ENCODE results near the gene FSHB.

Gene FSHB

DNA sequence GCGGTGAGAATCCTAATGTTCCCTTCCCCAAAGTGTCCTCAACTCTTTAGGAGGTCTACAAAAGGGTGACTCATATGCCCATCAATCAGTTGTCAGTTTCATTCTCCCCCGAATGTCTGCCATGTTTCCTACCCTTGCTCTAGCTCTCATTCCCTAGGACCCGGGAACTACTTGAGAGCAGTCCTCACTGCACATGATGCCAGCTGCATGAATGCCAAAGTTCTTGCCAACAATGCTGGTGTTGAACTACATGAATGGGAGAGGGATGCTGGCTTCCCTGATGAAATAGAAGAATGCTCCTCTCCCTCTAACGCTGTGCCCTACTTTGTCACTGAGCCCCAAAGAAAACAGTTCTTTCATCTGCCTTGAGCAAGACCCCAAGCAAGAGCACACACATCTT lies 12.5 kb upstream of the FSHB start:
- no peaks in the 10 kb centered on the region for H3K4me1 ChIP-seq (ENCODE audit: control insufficient read depth in 1 of 2, insufficient read depth in 2 of 2, low read length in 2 of 2)
- H3K9ac ChIP-seq (ENCODE audit: low read depth in 1 of 2, low read length in 2 of 2) = no peak overlapping the region
- H3K27ac ChIP-seq (ENCODE audit: low read depth, low read length) = no peak overlapping the region
- no peak overlapping the region for H3K4me3 ChIP-seq (ENCODE audit: low read depth in 1 of 2, low read length in 2 of 2)
- no peaks in the 10 kb centered on the region for H3K9me3 ChIP-seq (ENCODE audit: control insufficient read depth in 1 of 2, low read length in 2 of 2)
- no peaks in the 10 kb centered on the region for H3K36me3 ChIP-seq (ENCODE audit: control insufficient read depth in 1 of 2, insufficient read depth in 2 of 2, low read length in 2 of 2)
- H3K27me3 ChIP-seq (ENCODE audit: control insufficient read depth in 1 of 2, insufficient read depth in 2 of 2, low read length in 2 of 2) = no peaks in the 10 kb centered on the region

- H3K9me3 ChIP-seq (ENCODE audit: control insufficient read depth in 1 of 2, low read length in 2 of 2) = peaks cover 3 to 6% of the 10 kb centered on the region in 2 donors
- no peak overlapping the region for H3K9ac ChIP-seq (ENCODE audit: low read depth in 1 of 2, low read length in 2 of 2)
- H3K4me3 ChIP-seq (ENCODE audit: low read depth in 1 of 2, low read length in 2 of 2) = no peak overlapping the region
- H3K36me3 ChIP-seq (ENCODE audit: control insufficient read depth in 1 of 2, insufficient read depth in 2 of 2, low read length in 2 of 2) = no peaks in the 10 kb centered on the region
- no peaks in the 10 kb centered on the region for H3K27me3 ChIP-seq (ENCODE audit: control insufficient read depth in 1 of 2, insufficient read depth in 2 of 2, low read length in 2 of 2)
- H3K4me1 ChIP-seq (ENCODE audit: control insufficient read depth in 1 of 2, insufficient read depth in 2 of 2, low read length in 2 of 2) = no peaks in the 10 kb centered on the region
- no peak overlapping the region for H3K27ac ChIP-seq (ENCODE audit: low read depth, low read length)
Measured at GRCh38 chr11:30225642-30226041, 5.2 kb upstream of the FSHB start.

DNA sequence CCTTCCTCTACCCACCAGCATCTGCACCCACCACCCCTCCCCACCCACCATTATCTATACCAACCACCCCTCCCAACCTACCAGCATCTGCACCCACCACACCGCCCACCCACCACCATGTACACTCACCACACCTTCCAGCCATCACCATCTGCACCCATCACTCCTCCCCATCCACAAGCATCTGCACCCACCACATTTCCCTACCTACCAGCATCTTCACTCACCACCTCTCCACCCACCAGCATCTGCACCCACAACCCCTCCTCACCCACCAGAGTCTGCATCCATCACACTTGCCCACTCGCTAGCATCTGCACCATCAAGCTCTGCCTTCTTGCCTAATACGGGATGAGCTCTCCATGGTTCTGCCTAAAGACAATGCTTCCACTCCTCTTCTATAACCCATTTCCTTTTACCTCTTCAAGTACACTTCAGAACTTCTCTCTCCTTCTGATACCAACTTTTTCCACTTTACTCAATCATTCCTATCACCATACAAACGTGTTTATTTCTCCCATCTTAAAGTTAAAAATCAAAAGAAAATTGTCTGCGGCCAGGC lies 2.4 kb upstream of the FSHB start:
- Histone ChIP-seq H3K36me3 (ENCODE audit: control insufficient read depth in 1 of 2, insufficient read depth in 2 of 2, low read length in 2 of 2) (no peaks in the 10 kb centered on the region), H3K4me1 (ENCODE audit: control insufficient read depth in 1 of 2, insufficient read depth in 2 of 2, low read length in 2 of 2) (no peaks in the 10 kb centered on the region), H3K9me3 (ENCODE audit: control insufficient read depth in 1 of 2, low read length in 2 of 2) (peaks cover 3 to 6% of the 10 kb centered on the region in 2 donors), H3K27me3 (ENCODE audit: control insufficient read depth in 1 of 2, insufficient read depth in 2 of 2, low read length in 2 of 2) (no peaks in the 10 kb centered on the region), H3K4me3 (ENCODE audit: low read depth in 1 of 2, low read length in 2 of 2) (no peak overlapping the region), H3K27ac (ENCODE audit: low read depth, low read length) (no peak overlapping the region), H3K9ac (ENCODE audit: low read depth in 1 of 2, low read length in 2 of 2) (no peak overlapping the region)

DNA sequence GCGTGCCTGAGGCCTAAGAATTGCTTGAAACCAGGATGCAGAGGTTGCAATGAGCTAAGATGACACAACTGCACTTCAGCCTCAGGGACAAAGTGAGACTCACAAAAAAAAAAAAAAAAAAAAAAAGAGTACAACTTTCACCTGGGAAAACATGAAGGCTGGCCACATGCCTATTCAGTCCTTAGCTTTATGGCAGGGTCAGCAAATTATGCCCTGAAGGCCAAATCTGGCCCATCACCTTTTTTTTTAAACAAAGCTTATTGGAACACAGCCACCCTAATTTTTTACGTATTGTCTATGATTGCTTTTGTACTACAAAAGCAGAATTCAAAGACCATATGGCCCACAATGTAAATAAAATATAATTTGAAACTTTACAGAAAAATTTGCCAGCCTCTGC lies 8.2 kb downstream of the FSHB start:
- no peaks in the 10 kb centered on the region for H3K36me3 ChIP-seq (ENCODE audit: control insufficient read depth in 1 of 2, insufficient read depth in 2 of 2, low read length in 2 of 2)

GRCh38 chr11:30244265-30244664 lies 13.5 kb downstream of the FSHB start:
- Histone ChIP-seq H3K9ac (ENCODE audit: low read depth in 1 of 2, low read length in 2 of 2) (no peak overlapping the region), H3K36me3 (ENCODE audit: control insufficient read depth in 1 of 2, insufficient read depth in 2 of 2, low read length in 2 of 2) (no peaks in the 10 kb centered on the region), H3K4me3 (ENCODE audit: low read depth in 1 of 2, low read length in 2 of 2) (no peak overlapping the region), H3K9me3 (ENCODE audit: control insufficient read depth in 1 of 2, low read length in 2 of 2) (no peaks in the 10 kb centered on the region), H3K4me1 (ENCODE audit: control insufficient read depth in 1 of 2, insufficient read depth in 2 of 2, low read length in 2 of 2) (no peaks in the 10 kb centered on the region), H3K27me3 (ENCODE audit: control insufficient read depth in 1 of 2, insufficient read depth in 2 of 2, low read length in 2 of 2) (no peaks in the 10 kb centered on the region), H3K27ac (ENCODE audit: low read depth, low read length) (no peak overlapping the region)

More for the DNA sequence above, 8.2 kb downstream of the FSHB start:
- Histone ChIP-seq H3K27me3 (ENCODE audit: control insufficient read depth in 1 of 2, insufficient read depth in 2 of 2, low read length in 2 of 2) (no peaks in the 10 kb centered on the region), H3K4me1 (ENCODE audit: control insufficient read depth in 1 of 2, insufficient read depth in 2 of 2, low read length in 2 of 2) (no peaks in the 10 kb centered on the region), H3K9ac (ENCODE audit: low read depth in 1 of 2, low read length in 2 of 2) (no peak overlapping the region), H3K9me3 (ENCODE audit: control insufficient read depth in 1 of 2, low read length in 2 of 2) (no peaks in the 10 kb centered on the region), H3K27ac (ENCODE audit: low read depth, low read length) (no peak overlapping the region), H3K4me3 (ENCODE audit: low read depth in 1 of 2, low read length in 2 of 2) (no peak overlapping the region)

GRCh38 chr11:30245621-30246020 lies 14.8 kb downstream of the FSHB start:
- no peak overlapping the region for H3K9ac ChIP-seq (ENCODE audit: low read depth in 1 of 2, low read length in 2 of 2)
- no peaks in the 10 kb centered on the region for H3K9me3 ChIP-seq (ENCODE audit: control insufficient read depth in 1 of 2, low read length in 2 of 2)
- H3K27me3 ChIP-seq (ENCODE audit: control insufficient read depth in 1 of 2, insufficient read depth in 2 of 2, low read length in 2 of 2) = no peaks in the 10 kb centered on the region
- H3K36me3 ChIP-seq (ENCODE audit: control insufficient read depth in 1 of 2, insufficient read depth in 2 of 2, low read length in 2 of 2) = no peaks in the 10 kb centered on the region
- H3K4me3 ChIP-seq (ENCODE audit: low read depth in 1 of 2, low read length in 2 of 2) = no peak overlapping the region
- H3K27ac ChIP-seq (ENCODE audit: low read depth, low read length) = no peak overlapping the region
- no peaks in the 10 kb centered on the region for H3K4me1 ChIP-seq (ENCODE audit: control insufficient read depth in 1 of 2, insufficient read depth in 2 of 2, low read length in 2 of 2)

- Histone ChIP-seq H3K4me1 (ENCODE audit: control insufficient read depth in 1 of 2, insufficient read depth in 2 of 2, low read length in 2 of 2) (no peaks in the 10 kb centered on the region), H3K27ac (ENCODE audit: low read depth, low read length) (no peak overlapping the region), H3K36me3 (ENCODE audit: control insufficient read depth in 1 of 2, insufficient read depth in 2 of 2, low read length in 2 of 2) (no peaks in the 10 kb centered on the region), H3K9me3 (ENCODE audit: control insufficient read depth in 1 of 2, low read length in 2 of 2) (no peaks in the 10 kb centered on the region), H3K27me3 (ENCODE audit: control insufficient read depth in 1 of 2, insufficient read depth in 2 of 2, low read length in 2 of 2) (no peaks in the 10 kb centered on the region), H3K4me3 (ENCODE audit: low read depth in 1 of 2, low read length in 2 of 2) (no peak overlapping the region), H3K9ac (ENCODE audit: low read depth in 1 of 2, low read length in 2 of 2) (no peak overlapping the region)
Measured at GRCh38 chr11:30254307-30255298, 23.8 kb downstream of the FSHB start.

DNA sequence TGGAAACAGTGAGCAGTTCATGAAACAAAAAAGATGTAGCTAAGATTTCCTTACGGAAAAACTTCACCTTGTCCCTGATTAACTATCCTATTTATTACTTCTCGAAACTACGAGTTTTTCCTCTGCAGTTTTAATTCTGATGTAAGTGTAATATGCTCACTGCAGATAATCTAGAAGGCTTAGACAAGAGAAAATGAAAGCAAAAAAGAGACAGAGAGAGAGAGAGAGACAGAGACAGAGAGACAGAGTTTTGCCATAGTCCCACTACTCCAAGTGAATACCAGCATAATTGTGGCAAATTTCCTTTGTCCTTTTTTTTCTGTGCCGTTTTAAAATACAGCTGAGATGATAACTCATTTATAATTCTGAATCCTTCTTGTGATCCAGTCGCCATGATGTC lies 24.8 kb downstream of the FSHB start:
- Histone ChIP-seq H3K4me3 (ENCODE audit: low read depth in 1 of 2, low read length in 2 of 2) (no peak overlapping the region), H3K9ac (ENCODE audit: low read depth in 1 of 2, low read length in 2 of 2) (no peak overlapping the region), H3K27ac (ENCODE audit: low read depth, low read length) (no peak overlapping the region), H3K36me3 (ENCODE audit: control insufficient read depth in 1 of 2, insufficient read depth in 2 of 2, low read length in 2 of 2) (no peaks in the 10 kb centered on the region), H3K27me3 (ENCODE audit: control insufficient read depth in 1 of 2, insufficient read depth in 2 of 2, low read length in 2 of 2) (no peaks in the 10 kb centered on the region), H3K9me3 (ENCODE audit: control insufficient read depth in 1 of 2, low read length in 2 of 2) (no peaks in the 10 kb centered on the region), H3K4me1 (ENCODE audit: control insufficient read depth in 1 of 2, insufficient read depth in 2 of 2, low read length in 2 of 2) (no peaks in the 10 kb centered on the region)

GRCh38 chr11:30257058-30257457 lies 26.2 kb downstream of the FSHB start:
- Histone ChIP-seq H3K4me1 (ENCODE audit: control insufficient read depth in 1 of 2, insufficient read depth in 2 of 2, low read length in 2 of 2) (no peaks in the 10 kb centered on the region), H3K9ac (ENCODE audit: low read depth in 1 of 2, low read length in 2 of 2) (no peak overlapping the region), H3K4me3 (ENCODE audit: low read depth in 1 of 2, low read length in 2 of 2) (no peak overlapping the region), H3K27me3 (ENCODE audit: control insufficient read depth in 1 of 2, insufficient read depth in 2 of 2, low read length in 2 of 2) (no peaks in the 10 kb centered on the region), H3K27ac (ENCODE audit: low read depth, low read length) (no peak overlapping the region), H3K9me3 (ENCODE audit: control insufficient read depth in 1 of 2, low read length in 2 of 2) (no peaks in the 10 kb centered on the region), H3K36me3 (ENCODE audit: control insufficient read depth in 1 of 2, insufficient read depth in 2 of 2, low read length in 2 of 2) (no peaks in the 10 kb centered on the region)

DNA sequence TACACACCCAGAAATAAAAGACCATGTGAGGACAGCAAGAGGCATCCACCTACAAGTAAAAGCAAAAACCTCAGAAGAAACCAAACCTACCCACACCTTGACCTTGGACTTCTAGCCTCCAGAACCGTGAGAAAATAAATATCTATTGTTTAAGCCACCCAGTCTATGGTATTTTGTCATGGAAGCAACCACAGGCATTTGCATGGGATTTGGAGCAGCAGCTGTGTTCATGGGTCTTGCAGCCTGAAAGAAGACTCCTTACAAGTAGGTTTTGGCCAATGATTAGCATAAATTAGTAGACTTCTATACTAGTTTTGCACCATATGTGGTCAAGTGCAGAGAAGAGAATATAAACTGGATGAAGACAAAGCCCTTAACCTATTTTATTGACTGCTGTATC lies 27.9 kb downstream of the FSHB start:
- H3K4me3 ChIP-seq (ENCODE audit: low read depth in 1 of 2, low read length in 2 of 2) = no peak overlapping the region
- no peaks in the 10 kb centered on the region for H3K9me3 ChIP-seq (ENCODE audit: control insufficient read depth in 1 of 2, low read length in 2 of 2)
- H3K27me3 ChIP-seq (ENCODE audit: control insufficient read depth in 1 of 2, insufficient read depth in 2 of 2, low read length in 2 of 2) = no peaks in the 10 kb centered on the region
- H3K36me3 ChIP-seq (ENCODE audit: control insufficient read depth in 1 of 2, insufficient read depth in 2 of 2, low read length in 2 of 2) = no peaks in the 10 kb centered on the region
- no peak overlapping the region for H3K9ac ChIP-seq (ENCODE audit: low read depth in 1 of 2, low read length in 2 of 2)
- no peak overlapping the region for H3K27ac ChIP-seq (ENCODE audit: low read depth, low read length)
- no peaks in the 10 kb centered on the region for H3K4me1 ChIP-seq (ENCODE audit: control insufficient read depth in 1 of 2, insufficient read depth in 2 of 2, low read length in 2 of 2)
